ENCODE measurements around the gene CDK19.

DNA sequence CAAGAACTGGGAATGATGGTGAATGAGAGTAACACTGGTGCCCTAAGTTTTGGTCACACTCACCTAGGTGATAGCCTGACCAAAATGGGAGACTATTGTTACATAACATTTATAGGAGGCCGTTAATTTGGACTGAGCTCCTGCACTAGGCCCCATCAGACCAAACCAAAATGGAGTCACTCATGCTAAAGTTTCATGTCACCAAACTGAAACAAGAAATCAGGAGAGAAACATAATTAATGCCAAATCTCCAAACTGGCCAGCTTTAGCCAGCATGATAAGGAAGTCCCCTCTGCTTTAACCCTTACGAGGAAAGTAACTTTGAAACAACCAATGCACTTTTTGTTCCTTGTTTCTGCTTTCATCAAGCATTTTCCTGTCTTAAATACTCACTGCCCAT, 227.9 kb downstream of the CDK19 start:
- TF ChIP-seq POLR2AphosphoS5 (IDR thresholded peaks at IDR 0.05; ENCODE audit: low read depth) (no peak), EZH2phosphoT487 (IDR thresholded peaks at IDR 0.05; ENCODE audit: unreplicated experiment) (no peak), EZH2 (IDR thresholded peaks at IDR 0.05; ENCODE audit: low read depth, unreplicated experiment) (no peak), STAT1 (IDR thresholded peaks at IDR 0.05; ENCODE audit: unreplicated experiment) (no peak), CREB1 (CRISPR knock-in tag; IDR thresholded peaks at IDR 0.05; ENCODE audit: low read depth) (no peak), JUNB (IDR thresholded peaks at IDR 0.05; ENCODE audit: unreplicated experiment) (no peak), ZNF114 (CRISPR knock-in tag; IDR thresholded peaks at IDR 0.05) (no peak)
- TF ChIP-seq, protein P1, sequence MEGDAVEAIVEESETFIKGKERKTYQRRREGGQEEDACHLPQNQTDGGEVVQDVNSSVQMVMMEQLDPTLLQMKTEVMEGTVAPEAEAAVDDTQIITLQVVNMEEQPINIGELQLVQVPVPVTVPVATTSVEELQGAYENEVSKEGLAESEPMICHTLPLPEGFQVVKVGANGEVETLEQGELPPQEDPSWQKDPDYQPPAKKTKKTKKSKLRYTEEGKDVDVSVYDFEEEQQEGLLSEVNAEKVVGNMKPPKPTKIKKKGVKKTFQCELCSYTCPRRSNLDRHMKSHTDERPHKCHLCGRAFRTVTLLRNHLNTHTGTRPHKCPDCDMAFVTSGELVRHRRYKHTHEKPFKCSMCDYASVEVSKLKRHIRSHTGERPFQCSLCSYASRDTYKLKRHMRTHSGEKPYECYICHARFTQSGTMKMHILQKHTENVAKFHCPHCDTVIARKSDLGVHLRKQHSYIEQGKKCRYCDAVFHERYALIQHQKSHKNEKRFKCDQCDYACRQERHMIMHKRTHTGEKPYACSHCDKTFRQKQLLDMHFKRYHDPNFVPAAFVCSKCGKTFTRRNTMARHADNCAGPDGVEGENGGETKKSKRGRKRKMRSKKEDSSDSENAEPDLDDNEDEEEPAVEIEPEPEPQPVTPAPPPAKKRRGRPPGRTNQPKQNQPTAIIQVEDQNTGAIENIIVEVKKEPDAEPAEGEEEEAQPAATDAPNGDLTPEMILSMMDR (conservative IDR thresholded peaks at IDR 0.05; ENCODE audit: low read depth in 2 of 2): no peak
- TF ChIP-seq, protein P2, sequence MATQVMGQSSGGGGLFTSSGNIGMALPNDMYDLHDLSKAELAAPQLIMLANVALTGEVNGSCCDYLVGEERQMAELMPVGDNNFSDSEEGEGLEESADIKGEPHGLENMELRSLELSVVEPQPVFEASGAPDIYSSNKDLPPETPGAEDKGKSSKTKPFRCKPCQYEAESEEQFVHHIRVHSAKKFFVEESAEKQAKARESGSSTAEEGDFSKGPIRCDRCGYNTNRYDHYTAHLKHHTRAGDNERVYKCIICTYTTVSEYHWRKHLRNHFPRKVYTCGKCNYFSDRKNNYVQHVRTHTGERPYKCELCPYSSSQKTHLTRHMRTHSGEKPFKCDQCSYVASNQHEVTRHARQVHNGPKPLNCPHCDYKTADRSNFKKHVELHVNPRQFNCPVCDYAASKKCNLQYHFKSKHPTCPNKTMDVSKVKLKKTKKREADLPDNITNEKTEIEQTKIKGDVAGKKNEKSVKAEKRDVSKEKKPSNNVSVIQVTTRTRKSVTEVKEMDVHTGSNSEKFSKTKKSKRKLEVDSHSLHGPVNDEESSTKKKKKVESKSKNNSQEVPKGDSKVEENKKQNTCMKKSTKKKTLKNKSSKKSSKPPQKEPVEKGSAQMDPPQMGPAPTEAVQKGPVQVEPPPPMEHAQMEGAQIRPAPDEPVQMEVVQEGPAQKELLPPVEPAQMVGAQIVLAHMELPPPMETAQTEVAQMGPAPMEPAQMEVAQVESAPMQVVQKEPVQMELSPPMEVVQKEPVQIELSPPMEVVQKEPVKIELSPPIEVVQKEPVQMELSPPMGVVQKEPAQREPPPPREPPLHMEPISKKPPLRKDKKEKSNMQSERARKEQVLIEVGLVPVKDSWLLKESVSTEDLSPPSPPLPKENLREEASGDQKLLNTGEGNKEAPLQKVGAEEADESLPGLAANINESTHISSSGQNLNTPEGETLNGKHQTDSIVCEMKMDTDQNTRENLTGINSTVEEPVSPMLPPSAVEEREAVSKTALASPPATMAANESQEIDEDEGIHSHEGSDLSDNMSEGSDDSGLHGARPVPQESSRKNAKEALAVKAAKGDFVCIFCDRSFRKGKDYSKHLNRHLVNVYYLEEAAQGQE (IDR thresholded peaks at IDR 0.05; ENCODE audit: unreplicated experiment): no peak
- TF ChIP-seq, protein P3, sequence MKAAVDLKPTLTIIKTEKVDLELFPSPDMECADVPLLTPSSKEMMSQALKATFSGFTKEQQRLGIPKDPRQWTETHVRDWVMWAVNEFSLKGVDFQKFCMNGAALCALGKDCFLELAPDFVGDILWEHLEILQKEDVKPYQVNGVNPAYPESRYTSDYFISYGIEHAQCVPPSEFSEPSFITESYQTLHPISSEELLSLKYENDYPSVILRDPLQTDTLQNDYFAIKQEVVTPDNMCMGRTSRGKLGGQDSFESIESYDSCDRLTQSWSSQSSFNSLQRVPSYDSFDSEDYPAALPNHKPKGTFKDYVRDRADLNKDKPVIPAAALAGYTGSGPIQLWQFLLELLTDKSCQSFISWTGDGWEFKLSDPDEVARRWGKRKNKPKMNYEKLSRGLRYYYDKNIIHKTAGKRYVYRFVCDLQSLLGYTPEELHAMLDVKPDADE (IDR thresholded peaks at IDR 0.05): no peak
